GM12878 (cell line): ENCODE data around the gene PRSS33. TPM values are rescaled to one million over a fixed set of nuclear protein-coding genes. Genes with fewer than 3 reads are reported as not detected.

Experiments used
- ATAC-seq: fragments of 200-7000 bp; cut with Tn5 transposase; 3 replicates; pipeline ENCODE4 v1.9.1; 2020; ENCODE audit warnings: mild to moderate bottlenecking, moderate library complexity
- BruUV-seq: library from RNA; stranded (reverse); fragments of 400-500 nt; replicated peaks from 2 replicates; lab custom pipeline; 2021; lab: Mats Ljungman, UMichigan
- CTCF ChIA-PET: fragments of 300-600 bp; sonication (Branson Sonifier 250); formaldehyde crosslinking; extraction: SDS; loops from one replicate; lab custom pipeline; 2021; ENCODE audit warnings: inconsistent platforms; lab: Yijun Ruan, JAX
- POLR2A ChIA-PET: fragments of 350-600 bp; formaldehyde crosslinking; extraction: SDS; loops from one replicate; lab custom pipeline; 2021; ENCODE audit warnings: inconsistent platforms; lab: Charles Lee
- RAD21 ChIA-PET: fragments of 300-600 bp; sonication (Branson Sonifier 250); formaldehyde crosslinking; loops from one replicate; lab custom pipeline; 2023; ENCODE audit warnings: antibody characterized with exemption; ENCODE audit not compliant: unreplicated experiment; lab: Charles Lee
- SMC1A ChIA-PET: fragments of 300-600 bp; sonication (Branson Sonifier 250); formaldehyde crosslinking; loops from one replicate; lab custom pipeline; 2023; ENCODE audit not compliant: unreplicated experiment, uncharacterized antibody; lab: Charles Lee
- DNase-seq: peaks from one replicate; pipeline ENCODE4 v3.0.0-alpha.2; 2011; ENCODE audit warnings: low read depth, low spot score
- FAIRE-seq: peaks from 3 replicates; lab custom pipeline; 2011; peaks lifted over from hg19 to GRCh38; lab: Jason Lieb, UNC
- H2AFZ ChIP-seq: 2 replicates; pipeline ENCODE4 v1.6.0; 2011; ENCODE audit warnings: low read depth, low read length, control low read depth; ENCODE audit not compliant: control insufficient read depth
- H3K27ac ChIP-seq: 2 replicates; pipeline ENCODE4 v1.5.1; 2011; ENCODE audit warnings: control low read depth; ENCODE audit not compliant: control insufficient read depth, insufficient read depth
- H3K27me3 ChIP-seq, 2 experiments: replicated peaks in 1 of 2; 2 replicates each; pipeline versions ENCODE4 v1.6.0 to v1.6.1; 2011; ENCODE audit warnings: low read length in 1 of 2; ENCODE audit not compliant: control insufficient read depth in 2 of 2, insufficient read depth in 2 of 2
- H3K36me3 ChIP-seq, 2 experiments: 2 replicates each; pipeline ENCODE4 v1.5.1; 2011; ENCODE audit warnings: low read length in 1 of 2; ENCODE audit not compliant: control insufficient read depth in 2 of 2, insufficient read depth in 2 of 2
- H3K4me1 ChIP-seq: 2 replicates; pipeline ENCODE4 v1.6.1; 2011; ENCODE audit warnings: mild to moderate bottlenecking, low read length, moderate library complexity, mixed read lengths; ENCODE audit not compliant: control insufficient read depth, insufficient read depth
- H3K4me2 ChIP-seq: 2 replicates; pipeline ENCODE4 v1.6.0; 2011; ENCODE audit warnings: control low read depth; ENCODE audit not compliant: control insufficient read depth, insufficient read depth
- H3K4me3 ChIP-seq: fragments of 200-600 bp; sonication (generic); 2 replicates; pipeline ENCODE4 v1.5.1; 2016
- H3K79me2 ChIP-seq: 2 replicates; pipeline ENCODE4 v1.6.0; 2011; ENCODE audit warnings: low read length; ENCODE audit not compliant: control insufficient read depth, insufficient read depth
- H3K9ac ChIP-seq: 2 replicates; pipeline ENCODE4 v1.8.0; 2011; ENCODE audit warnings: low read length, control low read depth, mixed read lengths; ENCODE audit not compliant: control insufficient read depth, insufficient read depth
- H3K9me3 ChIP-seq: replicated peaks from 3 replicates; pipeline ENCODE4 v1.5.1; 2011; ENCODE audit warnings: mild to moderate bottlenecking, low read length; ENCODE audit not compliant: control insufficient read depth, insufficient read depth
- H4K20me1 ChIP-seq: 2 replicates; pipeline ENCODE4 v1.6.0; 2011; ENCODE audit not compliant: control insufficient read depth, insufficient read depth
- BCL11A ChIP-seq: IDR thresholded peaks from 2 replicates; pipeline ENCODE4 v1.6.1; 2011; ENCODE audit warnings: low read depth, low read length
- BHLHE40 ChIP-seq, 2 experiments: fragments of 450-650 bp in 1 of 2; IDR thresholded peaks; 2 replicates each; pipeline ENCODE4 v1.6.1; 2011 to 2017; ENCODE audit warnings: low read depth in 2 of 2, borderline replicate concordance in 1 of 2, improper control_type of control experiment in 1 of 2, low read length in 1 of 2, mild to moderate bottlenecking in 1 of 2
- FOS ChIP-seq: IDR thresholded peaks from 3 replicates; pipeline ENCODE4 v1.6.1; 2011; ENCODE audit warnings: borderline replicate concordance; ENCODE audit not compliant: insufficient read length; ENCODE audit errors: extremely low read depth
- IKZF1 ChIP-seq: fragments of 450-650 bp; conservative IDR thresholded peaks from 2 replicates; pipeline ENCODE4 v1.6.1; 2017; ENCODE audit warnings: antibody characterized with exemption, mild to moderate bottlenecking
- MTA2 ChIP-seq: fragments of 450-650 bp; IDR thresholded peaks from 2 replicates; pipeline ENCODE4 v1.6.1; 2016; ENCODE audit warnings: low read depth, mild to moderate bottlenecking, moderate library complexity
- NBN ChIP-seq: fragments of 450-650 bp; IDR thresholded peaks from 2 replicates; pipeline ENCODE4 v1.6.1; 2016
- NR2C2 ChIP-seq: IDR thresholded peaks from 2 replicates; pipeline ENCODE4 v1.6.1; 2011; ENCODE audit warnings: borderline replicate concordance, low read depth; ENCODE audit not compliant: control insufficient read depth, insufficient read length
- SMC3 ChIP-seq: IDR thresholded peaks from 2 replicates; pipeline ENCODE4 v1.6.1; 2011; ENCODE audit warnings: low read length, improper control_type of control experiment, borderline replicate concordance
- SP1 ChIP-seq: IDR thresholded peaks from one replicate; pipeline ENCODE4 v1.6.1; 2011; ENCODE audit warnings: low read depth, low read length
- TCF7 ChIP-seq: IDR thresholded peaks from 2 replicates; pipeline ENCODE4 v1.6.1; 2014; ENCODE audit warnings: antibody characterized with exemption, borderline replicate concordance
- ZBTB40 ChIP-seq: fragments of 450-650 bp; IDR thresholded peaks from 2 replicates; pipeline ENCODE4 v1.6.1; 2016; ENCODE audit warnings: mild to moderate bottlenecking, moderate library complexity, borderline replicate concordance
- WGBS: methylation state at CpG from one replicate; pipeline ENCODE4 v1.1.6; 2016; ENCODE audit warnings: low lambda C conversion rate; ENCODE audit not compliant: insufficient replicate concordance, insufficient coverage; ENCODE audit errors: missing lambda C conversion rate; 5-methylcytosine and 5-hydroxymethylcytosine counted together
- in situ Hi-C: fragments of 300-500 bp; cut with MboI; formaldehyde crosslinking; loops from 9 replicates; pipeline ENCODE4 v1.14.3; 2018; ENCODE audit warnings: mixed read lengths
- intact Hi-C: fragments of 100-400 bp; cut with micrococcal nuclease; formaldehyde crosslinking; loops from one replicate; pipeline ENCODE4 v1.14.2; 2022; ENCODE audit not compliant: unreplicated experiment
- polyA plus RNA-seq, 11 experiments: library from polyadenylated mRNA; depleted of rRNA in 4 of 11; unstranded in 6 of 11; stranded (reverse) in 5 of 11; fragments of >200 nt; fragmentation: Nextera tagmentation in 4 of 11; fragmentation: Illumina TruSeq in 1 of 11; extraction: Ambion mirVana in 4 of 11; extraction: Trizol in 1 of 11; gene quantifications; 1 replicate in 1 of 11; 2 replicates in 10 of 11; pipeline versions ENCODE4 v1.2.1 to v1.2.3, GENCODE V29; 2011 to 2016; ENCODE audit warnings: inconsistent platforms in 2 of 11, missing spikeins in 2 of 11, low read depth in 1 of 11
- total RNA-seq, 4 experiments: library from RNA; depleted of rRNA in 3 of 4; stranded (reverse); fragments of >200 nt in 3 of 4; fragmentation: Illumina TruSeq in 1 of 4; extraction: Trizol in 1 of 4; gene quantifications; 2 replicates each; pipeline versions ENCODE4 v1.2.1 to v1.2.3, GENCODE V29; 2013 to 2021
- TF ChIP-seq, protein P1 (sequence below), 3 experiments: IDR thresholded peaks in 2 of 3; conservative IDR thresholded peaks in 1 of 3; 2 replicates each; pipeline ENCODE4 v1.5.1; 2011; ENCODE audit warnings: low read depth in 3 of 3, low read length in 3 of 3, mild to moderate bottlenecking in 3 of 3, control low read depth in 2 of 3, moderate library complexity in 2 of 3, inconsistent platforms in 1 of 3, mixed read lengths in 1 of 3; ENCODE audit not compliant: control insufficient read depth in 2 of 3, insufficient read depth in 1 of 3; ENCODE audit errors: extremely low read depth in 1 of 3

Gene PRSS33
- total and polyA plus RNA-seq, 10 of the 15 experiments (the other 5 are each of a cell fraction or from before 2014, with no cell fraction given), result not detected

DNA sequence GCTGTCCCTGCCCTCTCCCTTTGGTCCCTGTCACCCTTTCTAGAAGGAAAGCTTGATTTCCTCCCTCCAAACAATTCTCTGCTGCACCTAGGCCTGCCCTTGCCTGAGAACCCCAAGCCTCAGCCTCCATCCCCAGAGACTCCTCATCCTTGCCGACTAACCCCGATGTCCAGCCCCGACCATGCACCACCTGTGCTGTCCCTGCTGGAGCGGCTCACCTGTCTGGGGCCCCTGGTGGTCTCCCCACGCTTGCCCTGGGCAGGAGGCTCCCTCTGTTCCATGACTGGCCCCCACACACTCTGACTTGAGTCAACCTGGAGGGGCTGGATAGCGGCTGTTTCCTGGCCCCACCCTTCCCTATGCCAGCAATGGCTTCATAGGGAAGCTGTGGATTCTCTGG, 46.9 kb downstream of the PRSS33 start:
- FAIRE-seq (no peak), ATAC-seq (no peak), DNase-seq (no peak)
- H4K20me1 ChIP-seq, result no peaks in the 10 kb centered on the region; the same call in 1 of the 2 replicates
- no peak overlapping the region for H2AFZ ChIP-seq
- no peak overlapping the region for H3K4me3 ChIP-seq
- H3K79me2 ChIP-seq, result no peaks in the 10 kb centered on the region
- intact Hi-C loops (no loop called here), in situ Hi-C loops (no loop called here)
- ChIA-PET SMC1A (no interaction called here), RAD21 (no interaction called here), POLR2A (interaction anchor here (0.5 kb wide), 1 partner anchor 202 kb away, joined by 3 read pairs; no protein-coding TSS in a partner anchor), CTCF (no interaction called here)
- H3K27ac ChIP-seq, result no peak overlapping the region
- no peaks in the 10 kb centered on the region for H3K9me3 ChIP-seq
- no peaks in the 10 kb centered on the region for H3K27me3 ChIP-seq
- no peaks in the 10 kb centered on the region for H3K4me1 ChIP-seq
- 44% methylated on average over 6 of the region's 6 CpGs for WGBS
- TF ChIP-seq MTA2, result no peak
- no peak for TF ChIP-seq BCL11A
- TF ChIP-seq TCF7, result no peak
- TF ChIP-seq NBN, result no peak
- no peak for TF ChIP-seq SP1
- TF ChIP-seq NR2C2, result no peak
- no peak for TF ChIP-seq IKZF1
- TF ChIP-seq ZBTB40, result no peak
- TF ChIP-seq FOS, result no peak
- TF ChIP-seq, protein P1, sequence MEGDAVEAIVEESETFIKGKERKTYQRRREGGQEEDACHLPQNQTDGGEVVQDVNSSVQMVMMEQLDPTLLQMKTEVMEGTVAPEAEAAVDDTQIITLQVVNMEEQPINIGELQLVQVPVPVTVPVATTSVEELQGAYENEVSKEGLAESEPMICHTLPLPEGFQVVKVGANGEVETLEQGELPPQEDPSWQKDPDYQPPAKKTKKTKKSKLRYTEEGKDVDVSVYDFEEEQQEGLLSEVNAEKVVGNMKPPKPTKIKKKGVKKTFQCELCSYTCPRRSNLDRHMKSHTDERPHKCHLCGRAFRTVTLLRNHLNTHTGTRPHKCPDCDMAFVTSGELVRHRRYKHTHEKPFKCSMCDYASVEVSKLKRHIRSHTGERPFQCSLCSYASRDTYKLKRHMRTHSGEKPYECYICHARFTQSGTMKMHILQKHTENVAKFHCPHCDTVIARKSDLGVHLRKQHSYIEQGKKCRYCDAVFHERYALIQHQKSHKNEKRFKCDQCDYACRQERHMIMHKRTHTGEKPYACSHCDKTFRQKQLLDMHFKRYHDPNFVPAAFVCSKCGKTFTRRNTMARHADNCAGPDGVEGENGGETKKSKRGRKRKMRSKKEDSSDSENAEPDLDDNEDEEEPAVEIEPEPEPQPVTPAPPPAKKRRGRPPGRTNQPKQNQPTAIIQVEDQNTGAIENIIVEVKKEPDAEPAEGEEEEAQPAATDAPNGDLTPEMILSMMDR (IDR thresholded peaks at IDR 0.05 in 2 of 3, conservative IDR thresholded peaks at IDR 0.05 in 1 of 3; ENCODE audit: control insufficient read depth in 2 of 3, extremely low read depth in 1 of 3, insufficient read depth in 1 of 3, low read depth in 3 of 3, low read length in 3 of 3), result no peak
- TF ChIP-seq SMC3, result no peak
- no peak for TF ChIP-seq BHLHE40 (IDR thresholded peaks at IDR 0.05; ENCODE audit: borderline replicate concordance in 1 of 2, low read depth in 2 of 2, low read length in 1 of 2)
- no TSS peak for BruUV-seq
- no peak overlapping the region for H3K4me2 ChIP-seq
- H3K36me3 ChIP-seq, result no peaks in the 10 kb centered on the region
- no peak overlapping the region; the same call in 1 of the 2 replicates for H3K9ac ChIP-seq
